Esophagus (tissue), 2 donors: Measurements from ENCODE around the gene PGR. TPM values are rescaled to one million over a fixed set of nuclear protein-coding genes. Genes with fewer than 3 reads are reported as not detected.

Source experiments
- H3K27ac ChIP-seq, 2 donors: one replicate each; pipeline ENCODE4 v1.5.1; 2013; ENCODE audit warnings: low read depth in 2 of 2, mild to moderate bottlenecking in 2 of 2, inconsistent platforms in 1 of 2, low read length in 1 of 2, moderate library complexity in 1 of 2
- H3K27me3 ChIP-seq, 2 donors: one replicate each; pipeline ENCODE4 v1.6.1; 2013; ENCODE audit warnings: low read length in 2 of 2, control low read depth in 1 of 2, mild to moderate bottlenecking in 1 of 2; ENCODE audit not compliant: insufficient read depth in 2 of 2, control insufficient read depth in 1 of 2
- H3K36me3 ChIP-seq, 2 donors: one replicate each; pipeline ENCODE4 v1.6.1; 2013; ENCODE audit warnings: low read length in 1 of 2; ENCODE audit not compliant: control insufficient read depth in 2 of 2, insufficient read depth in 2 of 2
- H3K4me1 ChIP-seq, 2 donors: one replicate each; pipeline ENCODE4 v1.6.1; 2013; ENCODE audit warnings: low read length in 1 of 2; ENCODE audit not compliant: control insufficient read depth in 2 of 2, insufficient read depth in 2 of 2
- H3K4me3 ChIP-seq, 2 donors: one replicate each; pipeline ENCODE4 v1.5.1; 2013; ENCODE audit warnings: low read length in 2 of 2, mild to moderate bottlenecking in 2 of 2, low read depth in 1 of 2, moderate library complexity in 1 of 2
- H3K9me3 ChIP-seq, 2 donors: one replicate each; pipeline ENCODE4 v1.6.1; 2013; ENCODE audit warnings: mild to moderate bottlenecking in 2 of 2, low read depth in 1 of 2, low read length in 1 of 2, moderate library complexity in 1 of 2; ENCODE audit not compliant: control insufficient read depth in 2 of 2, insufficient read depth in 1 of 2
- WGBS, 2 donors: extraction: QIAGEN DNeasy Blood & Tissue Kit; methylation state at CpG; one replicate each; pipeline ENCODE4 v1.1.7; 2013; 5-methylcytosine and 5-hydroxymethylcytosine counted together
- polyA plus RNA-seq, 2 donors: library from polyadenylated mRNA; stranded (reverse); fragments of 200-250 nt; gene quantifications; one replicate each; pipeline ENCODE4 v1.2.3, GENCODE V29; 2013
- donor health status: healthy with polysubstance abuse.
- donor health status: Bipolar disorder and iron deficiency.

Gene PGR
- polyA plus RNA-seq, 2 donors: 0.04 to 0.12 TPM

GRCh38 chr11:101127197-101127698 is 2.4 kb downstream of the PGR start:
- H3K4me3 ChIP-seq: peak overlapping the region; percentile 48 to 53
- H3K36me3 ChIP-seq: no peaks in the 10 kb centered on the region
- peaks cover 0 to 22% of the 10 kb centered on the region in 2 donors for H3K27me3 ChIP-seq
- peaks cover 0 to 11% of the 10 kb centered on the region in 2 donors for H3K4me1 ChIP-seq
- peaks cover 0 to 6% of the 10 kb centered on the region in 2 donors for H3K9me3 ChIP-seq
- peak overlapping the region in 1 of 2 donors; percentile 26 for H3K27ac ChIP-seq
- 1 to 3% methylated on average over 41 to 55 of the region's 55 CpGs for WGBS, 2 donors

- peak overlapping the region in 1 of 2 donors; percentile 26 for H3K27ac ChIP-seq
These were observed 2.9 kb downstream of the PGR start for GRCh38 chr11:101126551-101127196.

GRCh38 chr11:101115671-101116160 is 13.9 kb downstream of the PGR start:
- H3K27me3 ChIP-seq: no peaks in the 10 kb centered on the region
- no peaks in the 10 kb centered on the region for H3K4me1 ChIP-seq
- no peaks in the 10 kb centered on the region for H3K36me3 ChIP-seq
- WGBS, 2 donors: 52 to 67% methylated on average over 4 of the region's 4 CpGs
- H3K4me3 ChIP-seq: no peak overlapping the region
- H3K9me3 ChIP-seq: no peaks in the 10 kb centered on the region
- no peak overlapping the region for H3K27ac ChIP-seq

More at GRCh38 chr11:101126551-101127196, 2.9 kb downstream of the PGR start:
- 6 to 9% methylated on average over 18 of the region's 18 CpGs for WGBS, 2 donors
- H3K4me1 ChIP-seq: peaks cover 0 to 11% of the 10 kb centered on the region in 2 donors
- H3K4me3 ChIP-seq: peak overlapping the region; percentile 48 to 53
- H3K36me3 ChIP-seq: no peaks in the 10 kb centered on the region
- H3K9me3 ChIP-seq: peaks cover 0 to 6% of the 10 kb centered on the region in 2 donors
- H3K27me3 ChIP-seq: peaks cover 0 to 22% of the 10 kb centered on the region in 2 donors

GRCh38 chr11:101113540-101113939 is 16.1 kb downstream of the PGR start:
- H3K4me1 ChIP-seq: no peaks in the 10 kb centered on the region
- no peak overlapping the region for H3K4me3 ChIP-seq
- WGBS, 2 donors: 95 to 100% methylated on average over 2 of the region's 2 CpGs
- H3K27ac ChIP-seq: no peak overlapping the region
- no peaks in the 10 kb centered on the region for H3K36me3 ChIP-seq
- H3K9me3 ChIP-seq: no peaks in the 10 kb centered on the region
- H3K27me3 ChIP-seq: no peaks in the 10 kb centered on the region

GRCh38 chr11:101104716-101105115 is 24.9 kb downstream of the PGR start:
- no peaks in the 10 kb centered on the region for H3K4me1 ChIP-seq
- no peak overlapping the region for H3K4me3 ChIP-seq
- H3K9me3 ChIP-seq: no peaks in the 10 kb centered on the region
- no peaks in the 10 kb centered on the region for H3K36me3 ChIP-seq
- H3K27ac ChIP-seq: no peak overlapping the region
- no peaks in the 10 kb centered on the region for H3K27me3 ChIP-seq

GRCh38 chr11:101103433-101103832 is 26.2 kb downstream of the PGR start:
- 93 to 95% methylated on average over 2 of the region's 2 CpGs for WGBS, 2 donors
- no peak overlapping the region for H3K4me3 ChIP-seq
- H3K27ac ChIP-seq: no peak overlapping the region
- H3K27me3 ChIP-seq: no peaks in the 10 kb centered on the region
- no peaks in the 10 kb centered on the region for H3K9me3 ChIP-seq
- H3K4me1 ChIP-seq: no peaks in the 10 kb centered on the region
- no peaks in the 10 kb centered on the region for H3K36me3 ChIP-seq

GRCh38 chr11:101100601-101101000 is 29.0 kb downstream of the PGR start:
- no peak overlapping the region for H3K4me3 ChIP-seq
- H3K4me1 ChIP-seq: no peaks in the 10 kb centered on the region
- no peak overlapping the region for H3K27ac ChIP-seq
- no peaks in the 10 kb centered on the region for H3K9me3 ChIP-seq
- no peaks in the 10 kb centered on the region for H3K36me3 ChIP-seq
- no peaks in the 10 kb centered on the region for H3K27me3 ChIP-seq

- 44 to 48% methylated on average over 4 of the region's 4 CpGs for WGBS, 2 donors
- Histone ChIP-seq H3K9me3 (no peaks in the 10 kb centered on the region), H3K4me3 (no peak overlapping the region), H3K4me1 (no peaks in the 10 kb centered on the region), H3K27me3 (no peaks in the 10 kb centered on the region), H3K27ac (no peak overlapping the region), H3K36me3 (no peaks in the 10 kb centered on the region)
These were observed 33.4 kb downstream of the PGR start for GRCh38 chr11:101096036-101096704.

- no peaks in the 10 kb centered on the region for H3K9me3 ChIP-seq
These were observed 37.8 kb downstream of the PGR start for GRCh38 chr11:101091781-101092180.

More at GRCh38 chr11:101091781-101092180, 37.8 kb downstream of the PGR start:
- no peak overlapping the region for H3K27ac ChIP-seq
- no peaks in the 10 kb centered on the region for H3K27me3 ChIP-seq
- 86 to 87% methylated on average over 3 of the region's 3 CpGs for WGBS, 2 donors
- H3K4me3 ChIP-seq: no peak overlapping the region
- H3K36me3 ChIP-seq: no peaks in the 10 kb centered on the region
- no peaks in the 10 kb centered on the region for H3K4me1 ChIP-seq
